ENCODE results near the gene SCUBE1. TPM values are rescaled to one million over a fixed set of nuclear protein-coding genes. Genes with fewer than 3 reads are reported as not detected.

Gene SCUBE1
- total RNA-seq, 4 donors from 2014 or later, result 0.28 to 3.7 (median 1.7) TPM

DNA sequence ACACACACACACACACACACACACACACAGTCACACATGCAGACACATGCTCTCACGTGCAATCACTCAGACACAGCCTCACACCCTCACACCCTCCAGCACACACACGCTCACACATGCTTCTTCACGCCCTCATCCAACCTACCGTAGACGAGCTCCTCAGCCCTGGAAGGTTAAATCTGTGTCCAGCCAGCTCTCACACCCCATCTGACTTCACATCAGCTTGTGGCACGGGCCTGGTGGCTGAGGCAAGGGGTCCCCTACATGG is 1.3 kb upstream of the SCUBE1 start:
- TF ChIP-seq, protein P1, sequence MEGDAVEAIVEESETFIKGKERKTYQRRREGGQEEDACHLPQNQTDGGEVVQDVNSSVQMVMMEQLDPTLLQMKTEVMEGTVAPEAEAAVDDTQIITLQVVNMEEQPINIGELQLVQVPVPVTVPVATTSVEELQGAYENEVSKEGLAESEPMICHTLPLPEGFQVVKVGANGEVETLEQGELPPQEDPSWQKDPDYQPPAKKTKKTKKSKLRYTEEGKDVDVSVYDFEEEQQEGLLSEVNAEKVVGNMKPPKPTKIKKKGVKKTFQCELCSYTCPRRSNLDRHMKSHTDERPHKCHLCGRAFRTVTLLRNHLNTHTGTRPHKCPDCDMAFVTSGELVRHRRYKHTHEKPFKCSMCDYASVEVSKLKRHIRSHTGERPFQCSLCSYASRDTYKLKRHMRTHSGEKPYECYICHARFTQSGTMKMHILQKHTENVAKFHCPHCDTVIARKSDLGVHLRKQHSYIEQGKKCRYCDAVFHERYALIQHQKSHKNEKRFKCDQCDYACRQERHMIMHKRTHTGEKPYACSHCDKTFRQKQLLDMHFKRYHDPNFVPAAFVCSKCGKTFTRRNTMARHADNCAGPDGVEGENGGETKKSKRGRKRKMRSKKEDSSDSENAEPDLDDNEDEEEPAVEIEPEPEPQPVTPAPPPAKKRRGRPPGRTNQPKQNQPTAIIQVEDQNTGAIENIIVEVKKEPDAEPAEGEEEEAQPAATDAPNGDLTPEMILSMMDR (IDR thresholded peaks at IDR 0.05), result no peak
- DNase-seq (ENCODE audit: low spot score) (no peak), ATAC-seq (ENCODE audit: low FRiP score) (no peak)

DNA sequence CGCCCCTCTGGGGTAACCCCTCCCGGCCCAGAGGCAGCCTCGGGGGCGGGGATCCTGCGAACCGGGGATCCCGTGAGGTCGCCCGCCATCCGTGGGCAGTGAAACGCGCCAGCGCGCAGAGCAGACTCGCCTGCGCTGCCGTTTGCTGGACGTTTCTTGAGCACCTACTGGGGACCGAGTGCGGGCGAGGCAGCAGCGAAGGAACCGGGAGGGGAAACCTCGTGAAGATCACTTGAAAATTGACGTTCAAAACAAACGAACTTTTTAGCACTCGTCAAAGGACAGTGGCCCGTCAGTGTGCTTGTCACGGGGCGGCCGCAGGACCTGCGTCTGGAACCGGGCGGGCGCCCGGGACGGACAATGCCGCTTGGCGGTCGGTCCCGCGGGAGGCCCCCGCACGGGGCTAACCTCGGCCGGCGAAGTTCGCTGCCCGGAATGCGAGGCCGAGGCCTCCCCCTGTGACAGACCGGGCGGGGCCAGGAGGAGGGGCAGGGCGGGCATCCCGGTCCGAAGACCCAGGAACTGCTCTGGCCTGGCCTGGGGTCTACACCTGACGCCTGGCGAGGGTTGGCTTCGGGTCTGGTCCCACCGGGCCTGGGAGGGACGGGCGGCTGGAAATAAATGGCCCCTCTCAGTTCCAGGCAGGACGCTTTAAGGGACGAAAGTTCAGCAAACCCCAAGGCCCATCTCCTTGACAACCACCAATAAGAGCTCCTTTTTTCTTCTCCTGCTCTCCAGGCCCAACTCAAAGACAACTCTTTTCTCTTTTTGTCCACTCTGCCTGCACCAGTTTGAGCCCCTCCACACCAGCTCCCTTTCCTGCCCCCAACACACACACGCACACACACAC is 723 bp upstream of the SCUBE1 start:
- DNase-seq (ENCODE audit: low spot score) (no peak), ATAC-seq (ENCODE audit: low FRiP score) (no peak)

DNA sequence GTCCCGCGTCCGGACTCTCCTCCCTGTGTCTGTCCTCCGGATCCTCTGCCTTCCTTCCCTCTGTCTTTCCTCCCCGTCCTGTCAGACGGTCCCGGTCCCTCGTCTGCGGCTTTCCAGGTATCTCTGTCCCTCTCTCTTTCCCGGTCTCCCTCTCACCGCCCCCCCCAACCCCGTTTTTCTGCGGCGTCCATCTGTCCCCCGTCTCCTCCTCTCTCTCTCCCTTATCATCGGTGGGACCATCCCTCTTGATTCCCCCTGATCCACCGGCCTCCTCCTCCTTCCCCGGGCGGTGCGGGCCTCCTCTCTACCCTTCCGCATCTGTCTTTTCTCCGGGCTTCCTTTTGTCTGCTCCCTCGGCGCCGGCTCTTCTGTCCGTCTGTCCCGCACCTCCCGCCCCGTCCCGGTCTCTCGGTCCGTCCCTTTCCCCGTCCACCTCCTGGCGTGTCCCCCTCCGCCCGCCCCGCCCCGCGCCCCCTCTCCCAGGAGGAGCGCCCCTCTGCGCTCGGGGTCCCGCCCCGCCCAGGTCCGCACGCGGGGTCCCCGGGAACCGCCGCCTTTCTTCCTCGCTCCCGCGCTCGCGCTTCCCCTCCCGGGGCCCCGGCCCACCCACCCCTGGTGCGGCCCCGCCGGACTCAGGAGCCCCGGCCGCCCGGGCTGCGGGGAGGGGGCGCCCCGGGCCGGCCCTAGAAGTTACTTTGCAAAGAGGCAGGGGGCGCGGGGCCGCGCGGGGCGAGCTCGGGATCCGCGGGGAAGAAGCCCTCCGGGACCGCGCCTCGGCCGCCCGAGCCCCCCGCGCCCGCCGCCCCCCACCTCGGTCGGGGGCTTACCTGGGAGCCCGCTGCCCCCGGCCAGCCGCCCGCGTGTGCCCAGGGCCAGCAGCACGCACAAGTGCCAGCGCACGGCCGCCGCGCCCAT is 568 bp downstream of the SCUBE1 start:
- DNase-seq (ENCODE audit: low spot score) (no peak), ATAC-seq (ENCODE audit: low FRiP score) (no peak)
- TF ChIP-seq, protein P1 (IDR thresholded peaks at IDR 0.05), result no peak

More for the DNA sequence above, 723 bp upstream of the SCUBE1 start:
- TF ChIP-seq, protein P1 (IDR thresholded peaks at IDR 0.05), result no peak

DNA sequence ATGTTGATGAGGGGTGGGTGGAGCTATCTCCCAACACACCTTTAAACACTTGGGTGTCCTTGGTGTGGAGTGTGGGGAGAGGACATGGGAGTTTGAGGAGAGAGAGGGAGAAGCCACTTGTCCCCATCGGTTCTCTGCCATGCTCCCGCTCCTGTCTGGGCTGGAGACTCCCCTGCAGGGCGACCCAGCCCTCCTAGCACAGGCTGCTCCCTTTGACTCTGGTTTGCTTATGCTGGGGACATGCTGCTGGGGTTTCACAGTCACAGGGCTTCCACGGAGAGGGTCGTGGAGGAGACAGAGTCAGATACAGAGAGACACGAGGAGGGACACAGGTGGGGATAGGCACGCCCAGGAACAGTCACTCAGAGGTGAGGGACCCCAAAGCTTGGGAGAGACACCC is 1.6 kb downstream of the SCUBE1 start:
- DNase-seq (ENCODE audit: low spot score) (no peak), ATAC-seq (ENCODE audit: low FRiP score) (no peak)
- TF ChIP-seq, protein P1 (IDR thresholded peaks at IDR 0.05), result no peak

DNA sequence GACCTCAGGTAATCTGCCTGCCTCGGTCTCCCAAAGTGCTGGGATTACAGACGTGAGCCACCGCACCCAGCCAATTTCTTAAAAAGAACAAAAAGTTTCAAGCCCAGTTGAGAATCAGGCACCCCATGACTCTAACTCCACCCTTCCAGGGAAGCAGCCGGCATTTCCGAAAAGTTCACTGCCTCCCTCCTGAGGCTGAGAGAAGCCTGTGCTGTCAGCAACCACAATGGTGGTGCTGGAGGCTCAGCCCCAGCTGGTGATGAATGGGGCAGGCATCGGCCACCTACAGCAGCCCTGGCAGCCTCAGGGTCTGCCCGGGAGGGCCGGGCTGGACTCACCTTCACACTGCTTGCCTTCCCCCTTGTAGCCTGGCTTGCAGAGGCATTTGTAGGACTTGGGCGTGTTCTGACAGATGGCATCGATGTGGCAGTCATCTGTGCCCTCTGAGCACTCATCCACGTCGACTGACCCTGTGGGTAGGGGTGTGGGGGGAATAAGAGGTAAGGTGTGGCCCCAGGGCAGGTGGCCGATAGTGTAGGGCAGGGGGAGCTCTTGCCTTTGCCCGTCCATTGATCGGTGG is 4.3 kb downstream of the SCUBE1 start:
- DNase-seq (ENCODE audit: low spot score) (no peak), ATAC-seq (ENCODE audit: low FRiP score) (no peak)
- TF ChIP-seq, protein P1 (IDR thresholded peaks at IDR 0.05), result no peak

DNA sequence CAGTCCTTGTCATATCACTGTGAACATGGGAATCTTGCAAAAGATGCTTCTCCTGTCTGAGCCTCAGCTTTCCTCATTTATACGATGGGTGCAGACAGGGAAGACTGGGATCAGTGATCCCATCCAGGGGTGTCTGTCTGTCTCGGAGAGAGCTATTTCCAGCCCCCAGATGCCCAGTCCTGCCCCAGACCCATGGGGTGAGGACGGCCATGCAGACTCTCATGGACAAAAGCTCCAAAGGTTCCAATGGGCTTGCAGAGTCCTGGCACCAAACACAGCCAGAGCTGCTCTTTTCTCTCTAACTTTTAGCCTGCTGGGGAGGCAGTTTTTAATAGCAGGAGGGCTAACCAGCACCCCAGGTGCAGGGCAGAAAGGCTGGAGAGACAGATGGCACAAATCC is 5.2 kb downstream of the SCUBE1 start:
- DNase-seq (ENCODE audit: low spot score) (no peak), ATAC-seq (ENCODE audit: low FRiP score) (no peak)
- TF ChIP-seq, protein P1 (IDR thresholded peaks at IDR 0.05), result no peak

All from omental fat pad (tissue), 4 donors.